HK-2 (cell line): Measurements from ENCODE around the gene PPP1R2B.

ENCODE experiments used
- DNase-seq: peaks from one replicate; pipeline ENCODE4 v3.0.0-alpha.2; 2018; ENCODE audit not compliant: unreplicated experiment

PPP1R2B gene

DNA sequence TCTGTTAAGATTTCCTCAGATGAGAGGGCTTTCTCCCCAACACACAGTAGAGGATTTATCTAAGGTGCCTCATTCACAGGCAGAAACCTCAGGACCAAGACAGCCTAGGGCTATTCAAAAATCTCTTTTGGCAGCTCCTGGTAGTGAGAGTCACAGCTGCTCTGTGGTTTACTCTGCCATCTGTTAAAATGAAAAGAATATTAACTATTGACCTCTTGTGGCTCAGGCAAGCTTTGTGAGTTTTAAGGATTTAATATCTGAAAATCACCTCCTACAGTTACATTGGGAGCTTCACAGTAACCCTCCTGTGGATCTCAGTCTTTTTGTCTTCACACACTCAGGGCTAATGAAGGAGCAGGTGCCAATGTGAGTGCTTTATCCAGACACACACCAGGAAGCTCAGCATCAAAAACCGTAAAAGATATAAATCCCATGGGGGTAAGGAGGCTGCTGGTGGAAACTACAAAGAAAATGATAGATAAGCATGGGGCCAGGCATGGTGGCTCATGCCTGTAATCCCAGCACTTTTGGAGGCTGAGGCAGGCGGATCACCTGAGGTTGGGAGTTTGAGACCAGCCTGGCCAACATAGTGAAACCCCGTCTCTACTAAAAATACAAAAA lies 29.7 kb downstream of the PPP1R2B start:
- DNase-seq: no peak

GRCh38 chr5:156883316-156883875 lies 33.3 kb downstream of the PPP1R2B start:
- no peak for DNase-seq

GRCh38 chr5:156888520-156888919 lies 38.4 kb downstream of the PPP1R2B start:
- DNase-seq: no peak

DNA sequence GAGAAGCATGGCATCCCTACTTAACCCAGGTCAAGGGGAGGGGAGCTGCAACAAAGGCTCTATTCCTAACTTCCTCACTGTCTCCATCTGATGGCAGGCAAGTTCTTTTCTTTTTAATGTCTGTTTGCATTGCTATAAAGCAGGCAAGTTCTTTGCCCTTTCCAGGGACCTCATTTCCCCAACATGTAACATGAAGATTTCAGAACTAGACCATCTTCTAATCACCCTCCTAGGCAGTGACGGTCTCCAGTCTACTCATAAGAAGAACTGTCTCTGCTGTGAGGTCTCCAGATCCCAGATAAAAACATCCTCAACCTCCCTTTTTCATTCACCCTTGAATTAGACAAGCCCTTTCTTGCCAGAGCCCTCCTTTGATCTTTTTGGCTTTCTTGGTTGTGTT lies 42.1 kb downstream of the PPP1R2B start:
- no peak for DNase-seq

DNA sequence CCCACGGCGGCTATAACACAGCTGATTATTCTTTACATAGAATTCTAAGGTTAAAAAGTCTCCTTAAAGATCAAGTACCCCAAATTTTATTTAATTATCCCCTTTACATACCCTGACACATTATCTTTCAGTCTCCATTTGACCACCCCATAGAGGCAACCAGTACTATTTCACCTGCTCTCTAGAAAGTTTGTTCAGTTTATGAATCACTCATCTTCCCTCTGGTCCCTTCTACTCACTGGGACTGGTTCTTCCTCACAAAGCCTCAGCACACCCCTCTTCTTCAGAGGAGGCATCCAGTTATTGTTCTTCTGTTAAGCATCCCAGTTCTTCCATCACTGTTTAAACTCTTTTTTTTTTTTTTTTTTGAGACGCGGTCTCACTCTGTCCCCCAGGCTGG lies 42.8 kb downstream of the PPP1R2B start:
- DNase-seq: no peak

- DNase-seq: no peak
These were observed 43.4 kb downstream of the PPP1R2B start for GRCh38 chr5:156893517-156893916.

- DNase-seq: no peak
These were observed 46.5 kb downstream of the PPP1R2B start for GRCh38 chr5:156896546-156896945.
